NCI-H2081 treated with DMSO at 0.1 percent for 48 hours (cell line): ENCODE measurements around the gene CAMK1D.
"Not testable (repeated sequence)": the region's sequence is repeated elsewhere in the genome, so short reads cannot be mapped to it uniquely, and the experiment has no call there.

ENCODE experiments used
- DNase-seq: peaks from one replicate; lab custom pipeline; 2025; lab: John Stamatoyannopoulos, UW

CAMK1D gene

DNA sequence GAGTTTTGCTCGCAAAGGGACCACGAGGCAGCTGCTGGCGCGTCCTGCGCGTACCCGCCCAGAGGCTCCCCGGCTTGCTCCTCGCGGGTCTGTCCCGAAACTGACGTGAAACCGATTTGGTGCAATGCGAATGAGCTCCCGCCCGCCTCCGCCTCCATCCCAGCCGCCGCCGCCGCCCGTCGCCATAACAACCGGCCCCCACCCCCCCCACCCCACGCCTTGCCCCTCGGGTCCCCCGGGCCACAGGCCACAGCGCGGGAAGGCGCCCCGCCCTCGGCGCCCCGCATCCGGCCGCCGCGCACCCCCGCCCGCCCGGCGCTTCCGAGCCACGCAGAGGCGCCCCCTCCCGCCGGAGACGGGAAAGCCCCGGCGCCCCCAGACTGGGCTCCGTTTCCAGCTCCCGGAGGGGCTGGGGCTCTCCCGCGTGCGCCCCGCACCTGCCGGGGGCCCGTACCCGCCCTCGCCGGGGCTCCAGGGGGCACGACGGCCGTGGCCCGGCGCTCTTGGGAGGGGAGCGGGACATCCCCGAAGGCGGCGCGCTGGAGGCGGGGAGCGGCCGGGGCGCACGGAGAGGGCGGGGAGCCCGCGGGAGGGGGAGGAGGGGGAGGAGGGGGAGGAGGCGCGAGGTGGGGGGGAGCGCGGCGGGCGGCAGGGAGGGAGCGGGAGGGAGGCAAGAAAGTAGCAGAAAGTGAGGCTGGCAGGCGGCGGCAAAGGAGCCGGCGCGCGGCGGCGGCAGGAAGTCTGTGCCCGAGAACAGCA lies at the start of gene CAMK1D:
TSS of gene CAMK1D (plus strand) at position 678 of the 759 bp plus-strand sequence.
- no peak for DNase-seq

DNA sequence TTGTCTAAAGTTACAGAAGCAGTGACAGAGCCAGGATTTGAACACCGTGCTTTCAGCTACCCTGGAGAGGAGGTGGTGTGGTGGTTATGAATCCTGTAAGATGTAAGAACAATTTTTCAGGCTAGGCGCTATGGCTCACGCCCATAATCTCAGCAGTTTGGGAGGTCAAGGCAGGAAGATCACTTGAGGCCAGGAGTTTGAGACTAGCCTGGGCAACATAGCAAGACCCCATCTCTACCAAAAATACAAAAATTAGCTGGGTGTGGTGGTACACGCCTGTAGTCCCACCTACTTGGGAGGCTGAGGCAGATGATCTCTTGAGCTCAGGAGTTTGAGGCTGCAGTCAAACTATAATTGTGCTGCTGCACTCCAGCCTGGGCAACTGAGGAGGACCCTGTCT lies 48.3 kb upstream of the CAMK1D start:
- not testable (repeated sequence) for DNase-seq

DNA sequence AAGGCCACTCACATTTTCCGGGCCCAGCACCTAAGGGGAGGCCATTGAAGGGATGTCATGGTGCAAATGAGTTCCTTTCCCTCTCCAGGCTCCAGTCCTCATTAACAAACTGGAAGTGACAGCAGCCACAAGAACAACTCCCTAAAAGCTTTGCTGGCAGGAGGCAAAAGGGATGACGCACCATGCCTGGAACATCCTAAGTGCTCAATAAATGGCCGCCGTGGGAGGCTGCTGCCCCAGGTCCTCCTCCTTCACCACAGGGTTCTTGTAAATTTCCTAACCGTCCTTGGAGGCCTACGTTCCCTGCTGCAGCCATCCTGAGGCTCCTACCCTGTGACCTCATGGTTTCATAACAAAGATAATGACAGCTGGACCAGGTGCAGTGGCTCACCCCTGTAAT lies 41.3 kb upstream of the CAMK1D start:
- no peak for DNase-seq

DNA sequence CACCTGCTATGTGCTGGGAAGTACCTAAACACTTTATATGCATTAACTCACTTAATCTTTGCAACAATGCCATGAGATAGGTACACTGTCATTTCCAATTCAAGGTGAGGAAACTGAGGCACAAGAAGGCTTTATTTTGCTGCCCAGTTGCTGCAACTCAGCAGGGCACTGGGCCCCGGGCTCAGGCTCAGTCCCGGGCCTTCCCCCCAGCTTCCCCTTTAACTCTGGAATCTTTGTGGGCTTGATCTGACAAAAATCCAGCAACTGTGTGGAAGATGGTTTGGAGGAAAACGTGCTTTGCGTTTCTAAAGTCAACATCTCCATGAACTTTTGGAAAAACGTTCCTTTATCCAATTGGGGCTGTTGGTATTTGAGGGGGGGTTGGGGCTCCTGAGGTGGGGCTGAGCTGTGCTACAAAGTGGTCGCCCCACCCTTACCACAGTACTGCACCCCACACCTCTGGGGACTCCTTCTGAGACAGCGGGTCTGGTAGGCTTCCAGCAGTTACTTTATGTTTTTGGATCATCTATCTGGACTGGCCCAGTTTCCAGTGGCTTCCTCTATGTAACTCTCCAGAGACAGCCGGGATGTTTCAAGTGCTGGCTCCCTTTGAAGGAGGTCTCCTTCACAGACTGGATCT lies 40.5 kb upstream of the CAMK1D start:
- DNase-seq = no peak

DNA sequence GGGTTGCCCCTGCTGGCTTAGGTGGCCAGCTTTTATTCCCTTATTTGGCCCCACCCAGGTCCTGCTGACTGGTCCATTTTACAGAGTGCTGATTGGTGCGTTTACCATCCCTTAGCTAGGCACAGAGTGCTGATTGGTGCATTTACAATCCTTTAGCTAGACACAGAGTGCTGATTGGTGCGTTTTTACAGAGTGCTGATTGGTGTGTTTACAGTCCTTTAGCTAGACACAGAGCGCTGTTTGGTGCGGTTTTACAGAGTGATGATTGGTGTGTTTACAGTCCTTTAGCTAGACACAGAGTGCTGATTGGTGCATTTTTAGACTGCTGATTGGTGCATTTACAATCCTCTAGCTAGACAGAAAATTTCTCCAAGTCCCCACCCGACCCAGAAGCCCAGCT lies 39.6 kb upstream of the CAMK1D start:
- not testable (repeated sequence) for DNase-seq

DNA sequence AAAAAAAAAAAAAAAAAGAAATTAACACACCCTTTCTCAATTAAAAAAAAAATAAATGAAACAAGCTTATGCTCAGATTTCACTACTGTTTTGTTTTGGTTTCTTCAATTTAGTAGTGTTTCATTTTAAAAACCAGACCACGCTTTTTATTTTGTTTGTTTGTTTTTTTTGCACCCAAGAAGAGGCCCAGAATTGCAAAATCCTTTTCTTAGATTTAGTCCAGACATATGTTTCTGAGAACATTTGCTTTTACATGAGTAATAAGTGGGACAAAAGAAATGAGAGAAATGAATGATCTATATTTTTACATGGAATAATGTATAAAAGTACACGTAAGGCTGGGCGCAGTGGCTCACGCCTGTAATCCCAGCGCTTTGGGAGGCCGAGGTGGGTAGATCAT lies 34.5 kb upstream of the CAMK1D start:
- no peak for DNase-seq

DNA sequence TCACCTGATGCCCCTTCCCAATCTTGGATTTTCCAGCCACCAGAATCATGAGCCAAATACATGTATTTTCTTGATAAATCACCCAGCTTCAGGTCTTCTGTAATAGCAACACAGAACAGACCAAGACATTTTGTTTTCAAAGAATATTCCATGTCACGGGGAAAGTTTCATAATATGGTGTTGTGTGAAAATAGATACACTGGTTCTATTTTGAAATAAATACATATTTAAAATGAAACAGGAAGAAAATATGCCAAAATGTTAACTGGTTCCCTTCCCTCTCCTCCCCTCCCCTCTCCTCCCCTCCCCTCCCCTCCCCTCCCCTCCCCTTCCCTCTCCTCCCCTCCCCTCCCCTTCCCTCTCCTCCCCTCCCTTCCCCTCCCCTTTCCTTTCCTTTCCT lies 30.3 kb upstream of the CAMK1D start:
- no peak for DNase-seq

DNA sequence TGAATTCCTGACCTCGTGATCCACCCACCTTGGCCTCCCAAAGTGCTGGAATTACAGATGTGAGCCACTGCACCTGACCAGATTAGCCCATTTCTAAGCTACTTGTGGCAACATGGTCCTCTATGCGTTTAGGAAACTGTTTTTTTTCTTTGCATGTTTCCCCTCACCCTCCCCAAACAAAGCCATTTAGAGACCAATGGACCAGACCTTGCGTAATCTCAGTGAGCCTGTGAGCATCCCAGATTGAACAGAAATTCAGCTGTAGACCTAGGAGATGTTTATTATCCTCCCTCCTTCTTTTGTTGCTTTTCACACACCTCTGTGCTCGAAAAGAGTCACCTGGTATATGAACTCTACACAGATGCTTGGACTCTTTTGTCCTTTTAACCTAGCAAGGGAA lies 28.5 kb upstream of the CAMK1D start:
- DNase-seq = no peak

DNA sequence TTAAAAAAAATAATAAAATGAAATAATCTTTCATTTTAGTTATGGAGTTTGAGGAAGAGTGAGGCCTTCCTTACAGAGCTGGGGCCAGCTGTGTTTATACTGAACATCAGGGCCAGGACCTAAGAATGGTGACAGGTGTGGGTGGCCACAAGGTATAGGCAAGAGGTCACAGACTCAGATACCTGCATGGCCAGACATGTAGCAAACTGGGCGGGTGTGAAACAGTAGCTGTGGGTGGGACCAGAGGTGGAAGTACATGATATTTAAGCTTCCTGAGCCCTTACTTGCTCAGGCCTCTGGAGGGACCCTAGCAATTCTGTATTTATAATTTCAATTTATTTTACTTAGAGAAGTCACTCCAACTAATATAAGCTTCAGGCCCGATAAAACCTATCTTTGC lies 27.7 kb upstream of the CAMK1D start:
- no peak for DNase-seq

DNA sequence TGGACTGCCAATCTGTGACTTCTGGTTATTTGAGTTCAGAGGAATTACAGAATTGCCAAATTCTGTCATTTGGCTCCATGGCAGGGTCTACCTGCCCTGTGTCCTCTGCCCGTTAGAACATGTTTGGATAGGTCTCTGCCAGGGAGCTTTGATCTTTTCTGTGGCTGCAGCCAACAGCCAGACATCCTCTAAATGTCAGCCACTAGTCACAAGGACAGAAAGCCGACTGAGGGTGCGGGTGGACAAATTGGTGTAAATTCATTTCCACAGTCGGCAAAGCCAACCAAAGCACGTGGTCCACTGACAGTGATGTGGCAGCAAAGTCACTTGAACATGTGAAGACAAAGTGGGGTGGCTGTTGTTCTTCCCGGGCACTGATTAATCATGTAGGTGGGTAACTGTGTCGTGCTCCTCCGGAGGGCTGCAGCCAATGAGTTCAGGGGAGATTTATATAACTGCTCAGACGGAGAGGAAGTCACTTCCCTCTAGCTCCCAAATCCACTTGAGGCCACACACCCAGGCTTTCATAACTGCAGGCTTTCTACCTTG lies 26.7 kb upstream of the CAMK1D start:
- no peak for DNase-seq

DNA sequence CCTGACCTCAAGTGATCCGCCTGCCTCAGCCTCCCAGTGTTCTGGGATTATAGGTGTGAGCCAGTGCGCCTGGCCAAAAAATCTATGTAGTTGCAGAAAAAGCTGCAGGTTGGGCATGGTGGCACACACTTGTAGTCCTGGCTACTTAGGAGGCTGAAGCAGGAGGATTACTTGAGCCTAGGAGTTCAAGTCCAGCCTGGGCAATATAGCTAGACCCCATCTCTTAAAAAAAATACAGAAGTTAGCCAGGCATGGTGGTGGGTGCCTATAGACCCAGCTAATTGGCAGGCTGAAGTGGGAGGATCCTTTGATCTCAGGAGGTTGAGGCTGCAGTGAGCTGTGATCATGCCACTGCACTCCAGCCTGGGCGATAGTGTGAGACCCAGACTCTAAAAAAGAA lies 24.8 kb upstream of the CAMK1D start:
- DNase-seq = no peak

DNA sequence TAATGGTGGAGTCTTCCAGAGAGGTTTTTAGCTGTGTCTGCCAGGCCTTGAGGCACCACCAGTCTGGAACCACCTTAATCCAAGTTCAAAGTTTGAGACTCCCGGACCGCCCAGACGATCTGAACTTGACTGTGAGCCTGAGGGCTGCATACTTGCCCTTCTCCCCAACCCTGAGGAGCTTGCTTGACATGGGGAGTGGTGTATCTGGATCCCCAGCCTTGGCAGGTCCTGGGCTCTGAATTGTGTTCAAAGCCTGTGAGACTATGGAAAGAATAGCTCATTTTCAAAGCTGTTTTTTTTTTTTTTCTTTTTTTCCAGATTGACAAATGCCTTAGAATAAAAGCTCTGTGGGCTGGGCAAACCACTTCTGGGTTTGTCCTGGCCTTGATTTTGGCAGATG lies 22.3 kb upstream of the CAMK1D start:
- no peak for DNase-seq

DNA sequence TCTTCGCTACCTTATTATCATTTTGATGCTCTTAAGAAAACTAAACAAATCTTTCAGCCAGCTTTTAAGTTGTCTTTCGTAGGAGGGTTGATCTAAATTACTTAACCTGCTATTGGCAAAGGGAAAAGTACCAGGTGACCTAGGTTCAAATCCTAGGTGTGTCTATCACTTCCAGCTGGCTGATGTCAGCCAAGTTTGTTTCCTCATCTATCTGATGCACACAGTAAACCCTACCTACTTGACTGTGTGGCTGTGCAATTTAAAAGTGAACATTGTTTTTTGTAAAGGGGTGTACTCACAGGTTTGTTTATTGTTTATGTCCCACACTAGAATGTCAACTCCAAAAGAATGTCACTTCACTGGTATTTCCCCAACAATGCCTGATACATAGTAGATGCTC lies 21.9 kb upstream of the CAMK1D start:
- no peak for DNase-seq

DNA sequence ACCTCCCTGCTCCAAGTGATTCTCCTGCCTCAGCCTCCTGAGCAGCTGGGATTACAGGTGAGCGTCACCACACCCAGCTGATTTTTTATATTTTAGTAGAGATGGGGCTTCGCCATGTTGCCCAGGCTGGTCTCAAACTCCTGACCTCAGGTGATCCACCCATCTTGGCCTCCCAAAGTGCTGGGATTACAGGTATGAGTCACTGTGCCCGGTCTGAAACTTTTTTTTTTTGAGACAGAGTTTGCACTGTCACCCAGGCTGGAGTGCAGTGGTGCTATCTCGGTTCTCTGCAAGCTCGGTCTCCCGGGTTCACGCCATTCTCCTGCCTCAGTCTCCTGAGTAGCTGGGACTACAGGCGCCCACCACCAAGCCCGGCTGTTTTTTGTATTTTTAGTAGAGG lies 21.0 kb upstream of the CAMK1D start:
- not testable (repeated sequence) for DNase-seq

DNA sequence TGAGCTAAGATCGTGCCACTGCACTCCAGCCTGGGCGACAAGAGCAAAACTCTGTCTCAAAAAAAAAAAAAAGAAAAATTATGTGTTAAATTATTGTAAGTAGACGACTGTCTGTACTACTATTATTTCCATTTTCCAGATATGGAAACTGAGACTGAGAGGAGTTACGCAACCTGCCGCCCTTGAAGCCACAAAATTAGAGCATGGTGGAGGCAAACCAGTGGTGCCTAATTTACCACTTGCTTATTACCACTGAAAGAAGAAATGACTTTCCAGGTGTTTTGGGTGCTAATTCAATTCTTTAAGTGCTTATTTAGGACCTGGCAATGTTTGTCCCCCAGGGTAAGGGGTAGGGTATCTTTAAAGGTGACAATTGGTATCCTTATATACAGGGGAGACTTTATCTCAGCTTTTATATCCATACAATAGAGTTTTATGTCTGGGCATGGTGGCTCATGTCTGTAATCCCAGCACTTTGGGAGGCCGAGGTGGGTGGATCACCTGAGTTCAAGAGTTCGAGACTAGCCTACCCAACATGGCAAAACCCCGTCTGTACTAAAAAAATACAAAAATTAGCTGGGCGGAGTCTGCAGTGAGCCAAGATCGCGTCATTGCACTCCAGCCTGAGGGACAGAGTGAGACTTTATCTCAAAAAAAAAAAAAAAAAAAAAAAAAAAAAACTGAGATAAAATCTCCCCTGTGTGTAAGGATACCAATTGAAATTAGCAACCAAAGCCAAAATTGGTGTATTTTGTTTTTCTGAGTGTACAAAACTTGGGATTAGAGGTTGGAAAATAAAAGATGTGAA lies 16.6 kb upstream of the CAMK1D start:
- DNase-seq = no peak

DNA sequence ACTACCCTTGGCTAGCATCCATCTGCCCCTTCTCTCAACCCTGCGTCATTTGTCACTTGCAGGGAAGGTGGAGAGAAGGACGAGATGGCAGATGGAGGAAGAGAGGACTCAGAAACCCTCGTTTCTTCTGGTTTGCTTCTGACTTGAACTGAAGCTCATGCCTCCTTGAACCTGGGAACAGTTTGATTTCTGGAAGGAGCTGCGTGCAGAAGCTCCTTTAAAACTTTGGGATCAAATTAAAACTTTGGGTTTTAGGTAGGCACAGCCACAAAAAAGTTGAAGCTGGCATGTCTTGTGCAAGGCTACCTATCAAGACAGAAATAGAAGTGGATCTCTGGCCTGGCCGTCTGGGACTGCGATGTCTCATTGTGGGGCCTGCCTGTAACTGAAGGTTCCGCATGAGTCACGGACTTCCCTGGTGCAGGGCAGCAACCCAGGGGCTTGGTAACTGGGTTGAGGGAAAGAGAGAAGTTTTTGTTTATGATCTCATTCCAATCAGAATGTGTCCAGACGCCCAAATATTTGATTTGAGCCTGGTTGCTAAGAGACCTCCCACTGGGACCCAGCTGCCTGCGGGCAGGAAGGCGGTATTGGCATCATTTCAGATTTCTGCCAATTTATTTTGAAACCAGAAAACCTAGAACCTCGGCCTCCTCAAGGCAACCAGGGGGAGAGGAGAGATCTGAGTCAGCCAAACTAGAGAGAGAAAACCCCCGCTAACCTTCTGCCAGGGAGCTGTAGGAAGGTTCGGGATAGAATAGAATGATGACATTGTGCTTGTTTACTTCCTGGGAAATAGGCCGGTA lies 15.8 kb upstream of the CAMK1D start:
- peak; percentile 43 for DNase-seq

DNA sequence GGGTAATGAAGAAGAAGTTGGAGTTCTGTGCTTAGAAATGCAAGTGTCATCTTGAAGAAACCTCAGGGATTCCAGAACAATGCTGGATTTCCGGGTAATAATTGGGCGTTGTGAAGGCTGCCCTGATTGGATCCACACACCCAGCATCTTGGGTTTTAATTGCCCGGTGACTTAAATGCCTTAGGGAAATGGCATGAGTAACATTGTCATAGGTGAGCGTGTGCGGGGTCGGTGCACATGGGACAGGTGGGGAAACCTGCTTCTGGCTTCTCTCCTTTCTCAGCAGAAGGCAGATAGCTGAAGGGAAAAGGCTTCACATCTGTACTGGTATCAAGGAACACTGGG lies 15.2 kb upstream of the CAMK1D start:
- DNase-seq = no peak

DNA sequence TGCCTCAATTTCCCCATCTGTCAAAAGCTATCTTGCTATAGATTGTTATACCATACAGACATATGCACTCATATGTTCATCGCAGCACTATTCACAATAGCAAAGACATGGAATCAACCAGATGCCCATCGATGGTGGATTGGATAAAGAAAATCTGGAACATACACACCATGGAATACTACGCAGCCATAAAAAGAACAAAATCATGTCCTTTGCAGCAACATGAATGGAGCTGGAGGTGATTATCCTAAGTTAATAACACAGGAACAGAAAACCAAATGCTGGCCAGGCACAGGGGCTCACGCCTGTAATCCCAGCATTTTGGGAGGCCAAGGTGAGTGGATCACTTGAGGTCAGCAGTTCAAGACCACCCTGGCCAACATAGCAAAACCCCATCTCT lies 14.2 kb upstream of the CAMK1D start:
- not testable (repeated sequence) for DNase-seq

DNA sequence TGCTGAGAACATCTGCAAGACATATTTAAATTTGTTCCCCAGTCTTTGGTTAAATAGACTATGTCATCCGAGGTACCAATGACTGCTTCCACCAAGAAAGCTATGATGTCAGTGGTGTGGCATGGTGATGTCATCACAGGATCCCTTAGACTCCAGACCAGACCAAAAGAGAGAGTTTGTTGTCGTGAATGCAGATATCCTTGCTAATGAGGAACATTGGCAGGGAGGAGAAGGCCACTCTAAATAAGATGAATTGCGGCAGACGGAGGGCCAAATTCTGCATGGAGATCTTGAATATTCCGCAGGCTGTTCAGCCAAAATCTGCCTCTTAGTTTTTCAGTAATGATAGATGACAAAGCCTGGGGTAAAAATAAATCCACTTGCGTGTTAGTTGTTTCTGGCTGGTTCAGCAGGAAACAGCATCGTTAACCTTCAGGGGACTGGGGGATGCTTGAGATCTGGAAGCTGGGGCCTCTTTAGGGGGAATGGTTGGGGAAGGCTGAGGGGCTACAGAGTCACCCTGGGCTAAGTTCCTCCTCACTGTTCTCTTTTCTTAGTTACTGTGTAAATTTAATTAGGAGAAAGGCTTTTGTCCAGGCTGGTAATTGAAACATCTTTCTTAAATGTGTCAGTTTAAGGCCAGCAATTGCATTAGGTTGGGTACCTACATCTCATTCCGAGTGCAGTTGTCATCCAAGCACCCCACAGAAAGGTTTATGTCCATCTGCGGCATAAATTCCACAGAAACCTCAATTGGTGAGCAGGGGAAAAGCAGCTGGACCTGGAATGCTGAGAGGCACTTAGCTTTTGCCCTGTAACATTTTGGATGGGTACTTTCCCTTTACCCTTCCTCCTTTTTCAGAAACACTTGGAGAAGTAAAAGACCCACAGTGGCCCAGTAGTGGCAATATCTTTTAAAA lies 11.6 kb upstream of the CAMK1D start:
- DNase-seq = no peak

DNA sequence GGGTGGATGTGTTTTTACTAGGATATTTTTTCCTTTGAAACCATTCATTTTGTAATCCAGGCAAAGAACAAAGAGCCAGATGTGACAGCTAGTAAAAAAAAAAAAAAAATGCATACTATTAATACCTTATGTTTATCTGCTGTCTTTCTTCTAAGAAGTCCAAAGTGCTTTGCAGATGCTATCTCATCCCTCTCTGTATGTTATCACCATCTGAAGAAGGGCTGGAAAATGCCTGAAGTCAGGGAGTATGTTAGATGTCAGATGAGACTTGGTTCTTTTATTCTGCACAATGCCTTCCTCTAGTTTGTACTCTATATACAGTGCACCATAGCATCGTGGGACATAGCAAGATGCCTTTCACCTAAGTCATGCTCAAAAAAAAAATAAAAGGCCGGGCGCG lies 10.4 kb upstream of the CAMK1D start:
- DNase-seq = no peak

DNA sequence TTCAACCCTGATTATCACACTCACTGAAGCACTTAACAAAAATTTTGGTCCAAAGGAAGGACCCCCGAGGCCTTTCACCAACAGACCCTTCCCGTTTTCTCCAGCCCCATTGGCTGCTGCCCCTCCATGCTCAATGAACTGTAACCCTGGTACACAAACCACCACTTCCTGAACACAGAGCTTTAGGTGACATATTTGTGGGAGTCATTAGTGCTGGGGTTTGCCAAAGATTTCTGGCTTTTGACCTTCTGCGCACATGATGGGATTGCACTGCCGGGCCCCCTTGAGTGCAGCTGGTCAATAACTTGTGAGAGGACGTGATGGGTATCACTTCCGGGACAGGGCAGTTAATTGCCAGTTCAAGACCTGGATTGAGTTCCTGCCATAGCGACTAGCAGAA lies 9.0 kb upstream of the CAMK1D start:
- DNase-seq = no peak
